HepG2 (cell line): ENCODE results near the gene PCTP. TPM values are rescaled to one million over a fixed set of nuclear protein-coding genes. Genes with fewer than 3 reads are reported as not detected.

Experiments
- ARID3A ChIP-seq: IDR thresholded peaks from 2 replicates; pipeline ENCODE4 v1.6.1; 2012; ENCODE audit warnings: low read depth, low read length, improper control_type of control experiment
- ATF7-NPFF ChIP-seq: sonication (generic); formaldehyde crosslinking; IDR thresholded peaks from 2 replicates; pipeline ENCODE4 v1.8.1; 2023; ENCODE audit warnings: mild to moderate bottlenecking, low read depth, missing genetic modification reagents, moderate library complexity
- ATRX ChIP-seq: sonication (generic); formaldehyde crosslinking; IDR thresholded peaks from 2 replicates; pipeline ENCODE4 v1.4.0; 2020; ENCODE audit warnings: missing genetic modification reagents, borderline replicate concordance
- ELF4 ChIP-seq: sonication (generic); formaldehyde crosslinking; IDR thresholded peaks from 2 replicates; pipeline ENCODE4 v1.5.0; 2020; ENCODE audit warnings: missing genetic modification reagents, mild to moderate bottlenecking, moderate library complexity, borderline replicate concordance
- ELK4 ChIP-seq: sonication (generic); formaldehyde crosslinking; IDR thresholded peaks from 2 replicates; pipeline ENCODE4 v1.9.0; 2021; ENCODE audit warnings: missing genetic modification reagents, borderline replicate concordance
- GABPA ChIP-seq, 2 experiments: IDR thresholded peaks; 2 replicates each; pipeline ENCODE4 v1.6.1; 2011 to 2016; ENCODE audit warnings: low read depth in 2 of 2, low read length in 1 of 2, missing biosample characterization in 1 of 2, missing genetic modification characterization in 1 of 2
- HOXA9 ChIP-seq: sonication (generic); formaldehyde crosslinking; IDR thresholded peaks from 2 replicates; pipeline ENCODE4 v1.8.1; 2022; ENCODE audit warnings: missing genetic modification reagents, mild to moderate bottlenecking, moderate library complexity, borderline replicate concordance
- KLF9 ChIP-seq: IDR thresholded peaks from 2 replicates; pipeline ENCODE4 v1.6.1; 2016; ENCODE audit warnings: low read depth
- MBNL3 ChIP-seq: fragments of 250-450 bp; sonication (Bioruptor Pico); conservative IDR thresholded peaks from 2 replicates; pipeline ENCODE4 v1.8.0; 2022; ENCODE audit warnings: mild to moderate bottlenecking, inconsistent platforms
- MTA3 ChIP-seq: sonication (generic); formaldehyde crosslinking; IDR thresholded peaks from 2 replicates; pipeline ENCODE4 v1.4.0; 2020; ENCODE audit warnings: missing genetic modification reagents
- PBX2 ChIP-seq: IDR thresholded peaks from 2 replicates; pipeline ENCODE4 v1.6.1; 2016; ENCODE audit warnings: control low read depth
- ZBTB43 ChIP-seq: sonication (generic); formaldehyde crosslinking; conservative IDR thresholded peaks from 2 replicates; pipeline ENCODE4 v1.4.0; 2020; ENCODE audit warnings: missing genetic modification reagents
- ZMAT5 ChIP-seq: sonication (generic); formaldehyde crosslinking; IDR thresholded peaks from 2 replicates; pipeline ENCODE4 v1.5.0; 2020; ENCODE audit warnings: mild to moderate bottlenecking, low read depth, missing genetic modification reagents, borderline replicate concordance
- ZNF136 ChIP-seq: sonication (generic); formaldehyde crosslinking; IDR thresholded peaks from 2 replicates; pipeline ENCODE4 v1.8.1; 2022; ENCODE audit warnings: low read depth, mild to moderate bottlenecking, moderate library complexity, missing genetic modification reagents
- ZNF296 ChIP-seq: sonication (generic); formaldehyde crosslinking; conservative IDR thresholded peaks from 2 replicates; pipeline ENCODE4 v1.5.0; 2020; ENCODE audit warnings: mild to moderate bottlenecking, missing genetic modification reagents
- ZNF44 ChIP-seq: sonication (generic); formaldehyde crosslinking; IDR thresholded peaks from 2 replicates; pipeline ENCODE4 v1.5.1; 2020; ENCODE audit warnings: mild to moderate bottlenecking, missing genetic modification reagents
- ZNF552 ChIP-seq: sonication (generic); formaldehyde crosslinking; IDR thresholded peaks from 2 replicates; pipeline ENCODE4 v1.9.0; 2022; ENCODE audit warnings: missing genetic modification reagents, mild to moderate bottlenecking, borderline replicate concordance
- ZNF841 ChIP-seq: sonication (generic); formaldehyde crosslinking; IDR thresholded peaks from 2 replicates; pipeline ENCODE4 v1.8.1; 2023; ENCODE audit warnings: missing genetic modification reagents, borderline replicate concordance
- ZNF891 ChIP-seq: sonication (generic); formaldehyde crosslinking; IDR thresholded peaks from 2 replicates; pipeline ENCODE4 v1.5.0; 2020; ENCODE audit warnings: mild to moderate bottlenecking, missing genetic modification reagents
- polyA plus RNA-seq, 8 experiments: library from polyadenylated mRNA; depleted of rRNA in 3 of 8; stranded (reverse) in 7 of 8; unstranded in 1 of 8; fragments of >200 nt; fragmentation: Illumina TruSeq in 4 of 8; extraction: Trizol in 4 of 8; gene quantifications; 2 replicates each; pipeline versions ENCODE4 v1.2.1 to v1.2.3, GENCODE V29; 2011 to 2016; ENCODE audit warnings: low read depth in 4 of 8, missing spikeins in 1 of 8, mixed read lengths in 1 of 8; ENCODE audit not compliant: insufficient read depth in 1 of 8
- total RNA-seq, 5 experiments: library from RNA; depleted of rRNA; stranded (reverse); fragments of >200 nt; fragmentation: Illumina TruSeq; extraction: Trizol; gene quantifications; 2 replicates each; pipeline ENCODE4 v1.2.3, GENCODE V29; 2016; ENCODE audit warnings: low read depth in 1 of 5

The PCTP gene
- total and polyA plus RNA-seq, 2 of the 13 experiments (the other 11 are each of a cell fraction or from before 2014, with no cell fraction given), result 37.1 to 50.7 TPM

- TF ChIP-seq GABPA (IDR thresholded peaks at IDR 0.05; ENCODE audit: low read depth, low read length), result peak; percentile 69
- peak; percentile 85 for TF ChIP-seq GABPA (CRISPR knock-in tag; IDR thresholded peaks at IDR 0.05; ENCODE audit: low read depth)
- TF ChIP-seq ARID3A, result no peak
- no peak for TF ChIP-seq ZNF552 (CRISPR knock-in tag)
- no peak for TF ChIP-seq PBX2 (CRISPR knock-in tag)
- no peak for TF ChIP-seq MBNL3 (CRISPR knock-in tag)
- peak; percentile 73; the same call in 1 of the 2 replicates for TF ChIP-seq ZNF136
- TF ChIP-seq HOXA9 (CRISPR knock-in tag), result 0 out of 2 replicates have a peak, but pooled peaks have one; percentile 60
- no peak for TF ChIP-seq ZNF891 (CRISPR knock-in tag)
- TF ChIP-seq ATRX, result no peak
- TF ChIP-seq ZNF296, result peak; percentile 43; the same call in 1 of the 2 replicates
- TF ChIP-seq KLF9, result 0 out of 2 replicates have a peak, but pooled peaks have one; percentile 32
- 0 out of 2 replicates have a peak, but pooled peaks have one; percentile 17 for TF ChIP-seq ELK4
- TF ChIP-seq ATF7-NPFF (CRISPR knock-in tag), result no peak; the same call in 1 of the 2 replicates
- TF ChIP-seq ZBTB43 (CRISPR knock-in tag), result peak; percentile 75; the same call in 1 of the 2 replicates
- TF ChIP-seq MTA3, result no peak
- TF ChIP-seq ZNF44 (CRISPR knock-in tag), result no peak
- TF ChIP-seq ZNF841 (CRISPR knock-in tag), result no peak
- no peak for TF ChIP-seq ZMAT5 (CRISPR knock-in tag)
- 0 out of 2 replicates have a peak, but pooled peaks have one; percentile 55 for TF ChIP-seq ELF4 (CRISPR knock-in tag)
These were observed at the start of gene PCTP (continued) for GRCh38 chr17:55750750-55751657.
